ENCODE results near the gene RGS18. TPM values are rescaled to one million over a fixed set of nuclear protein-coding genes. Genes with fewer than 3 reads are reported as not detected.

Gene RGS18
- total and polyA plus RNA-seq, 2 of the 13 experiments (the other 11 are each of a cell fraction or from before 2014, with no cell fraction given), result not detected

DNA sequence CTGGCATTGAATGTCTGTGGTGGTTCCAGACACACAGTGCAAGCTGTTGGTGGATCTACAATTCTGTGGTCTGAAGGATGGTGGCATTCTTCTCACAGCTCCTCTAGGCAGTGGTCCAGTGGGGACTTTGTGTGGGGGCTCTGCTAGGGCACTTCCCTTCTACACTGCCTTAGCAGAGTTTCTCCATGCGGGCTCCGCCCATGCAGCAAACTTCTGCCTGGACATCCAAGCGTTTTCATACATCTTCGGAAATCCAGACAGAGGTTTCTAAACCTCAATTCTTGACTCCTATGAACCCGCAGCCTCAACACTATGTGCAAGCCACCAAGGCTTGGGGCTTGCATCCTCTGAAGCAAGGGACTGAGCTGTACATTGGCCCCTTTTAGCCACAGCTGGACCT, 43.0 kb downstream of the RGS18 start:
- Histone ChIP-seq H3K36me3 (replicated peaks in 1 of 2; ENCODE audit: control insufficient read depth in 1 of 2, insufficient read depth in 2 of 2, low read length in 2 of 2) (no peaks in the 10 kb centered on the region), H3K9me3 (ENCODE audit: low read length) (peaks cover 37% of the 10 kb centered on the region), H3K27ac (ENCODE audit: extremely low read length, insufficient read depth, low read length) (no peak overlapping the region), H2AFZ (ENCODE audit: low read length) (no peak overlapping the region), H3K4me1 (ENCODE audit: insufficient read depth, low read length) (no peaks in the 10 kb centered on the region), H3K9ac (ENCODE audit: insufficient read depth, low read depth, low read length) (no peak overlapping the region), H3K79me2 (ENCODE audit: insufficient read depth, low read length) (no peaks in the 10 kb centered on the region), H4K20me1 (ENCODE audit: insufficient read depth, low read length) (no peaks in the 10 kb centered on the region), H3K4me2 (ENCODE audit: low read depth, low read length) (no peak overlapping the region), H3K27me3 (ENCODE audit: control insufficient read depth in 1 of 2, insufficient read depth in 2 of 2, low read length in 2 of 2) (no peaks in the 10 kb centered on the region), H3K4me3 (replicated peaks in 1 of 3; ENCODE audit: insufficient read depth in 1 of 3, low read depth in 2 of 3, low read length in 3 of 3) (no peak overlapping the region)
- BruUV-seq (replicated peaks), result no TSS peak
- no peak for ATAC-seq
- DNase-seq (ENCODE audit: low spot score), result no peak
- FAIRE-seq, result no peak
- in situ Hi-C loops (cut with HindIII; ENCODE audit: extremely low pct_ligation_motif_present, low pct_unique_long_range_greater_than_20kb) (no loop called here), intact Hi-C loops (cut with micrococcal nuclease; ENCODE audit: unreplicated experiment) (no loop called here)
- WGBS (ENCODE audit: low lambda C conversion rate), result 36% methylated on average over 5 of the region's 5 CpGs
- ChIA-PET POLR2A (no interaction called here), CTCF (ENCODE audit: low intra/inter-chr PET ratio, low total read pairs) (no interaction called here)
- TF ChIP-seq ZNF773 (CRISPR knock-in tag; IDR thresholded peaks at IDR 0.05; ENCODE audit: borderline replicate concordance) (no peak), KDM2A (CRISPR knock-in tag; IDR thresholded peaks at IDR 0.05; ENCODE audit: borderline replicate concordance, low read depth) (no peak), FOXK1 (CRISPR knock-in tag; IDR thresholded peaks at IDR 0.05; ENCODE audit: borderline replicate concordance, low read depth) (no peak), FOXA3 (CRISPR knock-in tag; IDR thresholded peaks at IDR 0.05) (no peak), STAT5B (CRISPR knock-in tag; IDR thresholded peaks at IDR 0.05) (no peak), MYNN (CRISPR knock-in tag; IDR thresholded peaks at IDR 0.05; ENCODE audit: low read depth) (no peak), NFE2L1 (CRISPR knock-in tag; IDR thresholded peaks at IDR 0.05; ENCODE audit: borderline replicate concordance) (no peak), TAF1 (CRISPR knock-in tag; IDR thresholded peaks at IDR 0.05) (no peak), HOXA3 (CRISPR knock-in tag; IDR thresholded peaks at IDR 0.05) (no peak), NR2F6 (IDR thresholded peaks at IDR 0.05) (no peak), NR2F6 (CRISPR knock-in tag; IDR thresholded peaks at IDR 0.05) (no peak)
- TF ChIP-seq, protein P1, sequence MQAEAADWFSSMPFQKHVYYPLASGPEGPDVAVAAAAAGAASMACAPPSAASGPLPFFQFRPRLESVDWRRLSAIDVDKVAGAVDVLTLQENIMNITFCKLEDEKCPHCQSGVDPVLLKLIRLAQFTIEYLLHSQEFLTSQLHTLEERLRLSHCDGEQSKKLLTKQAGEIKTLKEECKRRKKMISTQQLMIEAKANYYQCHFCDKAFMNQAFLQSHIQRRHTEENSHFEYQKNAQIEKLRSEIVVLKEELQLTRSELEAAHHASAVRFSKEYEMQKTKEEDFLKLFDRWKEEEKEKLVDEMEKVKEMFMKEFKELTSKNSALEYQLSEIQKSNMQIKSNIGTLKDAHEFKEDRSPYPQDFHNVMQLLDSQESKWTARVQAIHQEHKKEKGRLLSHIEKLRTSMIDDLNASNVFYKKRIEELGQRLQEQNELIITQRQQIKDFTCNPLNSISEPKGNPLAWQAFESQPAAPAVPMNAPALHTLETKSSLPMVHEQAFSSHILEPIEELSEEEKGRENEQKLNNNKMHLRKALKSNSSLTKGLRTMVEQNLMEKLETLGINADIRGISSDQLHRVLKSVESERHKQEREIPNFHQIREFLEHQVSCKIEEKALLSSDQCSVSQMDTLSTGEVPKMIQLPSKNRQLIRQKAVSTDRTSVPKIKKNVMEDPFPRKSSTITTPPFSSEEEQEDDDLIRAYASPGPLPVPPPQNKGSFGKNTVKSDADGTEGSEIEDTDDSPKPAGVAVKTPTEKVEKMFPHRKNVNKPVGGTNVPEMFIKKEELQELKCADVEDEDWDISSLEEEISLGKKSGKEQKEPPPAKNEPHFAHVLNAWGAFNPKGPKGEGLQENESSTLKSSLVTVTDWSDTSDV (CRISPR knock-in tag; IDR thresholded peaks at IDR 0.05), result no peak
- TF ChIP-seq, protein P2, sequence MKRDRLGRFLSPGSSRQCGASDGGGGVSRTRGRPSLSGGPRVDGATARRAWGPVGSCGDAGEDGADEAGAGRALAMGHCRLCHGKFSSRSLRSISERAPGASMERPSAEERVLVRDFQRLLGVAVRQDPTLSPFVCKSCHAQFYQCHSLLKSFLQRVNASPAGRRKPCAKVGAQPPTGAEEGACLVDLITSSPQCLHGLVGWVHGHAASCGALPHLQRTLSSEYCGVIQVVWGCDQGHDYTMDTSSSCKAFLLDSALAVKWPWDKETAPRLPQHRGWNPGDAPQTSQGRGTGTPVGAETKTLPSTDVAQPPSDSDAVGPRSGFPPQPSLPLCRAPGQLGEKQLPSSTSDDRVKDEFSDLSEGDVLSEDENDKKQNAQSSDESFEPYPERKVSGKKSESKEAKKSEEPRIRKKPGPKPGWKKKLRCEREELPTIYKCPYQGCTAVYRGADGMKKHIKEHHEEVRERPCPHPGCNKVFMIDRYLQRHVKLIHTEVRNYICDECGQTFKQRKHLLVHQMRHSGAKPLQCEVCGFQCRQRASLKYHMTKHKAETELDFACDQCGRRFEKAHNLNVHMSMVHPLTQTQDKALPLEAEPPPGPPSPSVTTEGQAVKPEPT (CRISPR knock-in tag; IDR thresholded peaks at IDR 0.05; ENCODE audit: low read depth), result no peak
- TF ChIP-seq, protein P3, sequence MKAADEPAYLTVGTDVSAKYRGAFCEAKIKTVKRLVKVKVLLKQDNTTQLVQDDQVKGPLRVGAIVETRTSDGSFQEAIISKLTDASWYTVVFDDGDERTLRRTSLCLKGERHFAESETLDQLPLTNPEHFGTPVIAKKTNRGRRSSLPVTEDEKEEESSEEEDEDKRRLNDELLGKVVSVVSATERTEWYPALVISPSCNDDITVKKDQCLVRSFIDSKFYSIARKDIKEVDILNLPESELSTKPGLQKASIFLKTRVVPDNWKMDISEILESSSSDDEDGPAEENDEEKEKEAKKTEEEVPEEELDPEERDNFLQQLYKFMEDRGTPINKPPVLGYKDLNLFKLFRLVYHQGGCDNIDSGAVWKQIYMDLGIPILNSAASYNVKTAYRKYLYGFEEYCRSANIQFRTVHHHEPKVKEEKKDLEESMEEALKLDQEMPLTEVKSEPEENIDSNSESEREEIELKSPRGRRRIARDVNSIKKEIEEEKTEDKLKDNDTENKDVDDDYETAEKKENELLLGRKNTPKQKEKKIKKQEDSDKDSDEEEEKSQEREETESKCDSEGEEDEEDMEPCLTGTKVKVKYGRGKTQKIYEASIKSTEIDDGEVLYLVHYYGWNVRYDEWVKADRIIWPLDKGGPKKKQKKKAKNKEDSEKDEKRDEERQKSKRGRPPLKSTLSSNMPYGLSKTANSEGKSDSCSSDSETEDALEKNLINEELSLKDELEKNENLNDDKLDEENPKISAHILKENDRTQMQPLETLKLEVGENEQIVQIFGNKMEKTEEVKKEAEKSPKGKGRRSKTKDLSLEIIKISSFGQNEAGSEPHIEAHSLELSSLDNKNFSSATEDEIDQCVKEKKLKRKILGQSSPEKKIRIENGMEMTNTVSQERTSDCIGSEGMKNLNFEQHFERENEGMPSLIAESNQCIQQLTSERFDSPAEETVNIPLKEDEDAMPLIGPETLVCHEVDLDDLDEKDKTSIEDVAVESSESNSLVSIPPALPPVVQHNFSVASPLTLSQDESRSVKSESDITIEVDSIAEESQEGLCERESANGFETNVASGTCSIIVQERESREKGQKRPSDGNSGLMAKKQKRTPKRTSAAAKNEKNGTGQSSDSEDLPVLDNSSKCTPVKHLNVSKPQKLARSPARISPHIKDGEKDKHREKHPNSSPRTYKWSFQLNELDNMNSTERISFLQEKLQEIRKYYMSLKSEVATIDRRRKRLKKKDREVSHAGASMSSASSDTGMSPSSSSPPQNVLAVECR (CRISPR knock-in tag; IDR thresholded peaks at IDR 0.05; ENCODE audit: borderline replicate concordance), result no peak
- TF ChIP-seq, protein P4, sequence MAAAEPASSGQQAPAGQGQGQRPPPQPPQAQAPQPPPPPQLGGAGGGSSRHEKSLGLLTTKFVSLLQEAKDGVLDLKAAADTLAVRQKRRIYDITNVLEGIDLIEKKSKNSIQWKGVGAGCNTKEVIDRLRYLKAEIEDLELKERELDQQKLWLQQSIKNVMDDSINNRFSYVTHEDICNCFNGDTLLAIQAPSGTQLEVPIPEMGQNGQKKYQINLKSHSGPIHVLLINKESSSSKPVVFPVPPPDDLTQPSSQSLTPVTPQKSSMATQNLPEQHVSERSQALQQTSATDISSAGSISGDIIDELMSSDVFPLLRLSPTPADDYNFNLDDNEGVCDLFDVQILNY (CRISPR knock-in tag; conservative IDR thresholded peaks at IDR 0.05), result no peak
